Suppressor macrophage (primary cell): ENCODE measurements around the gene PI4KA.
A peak's percentile ranks its signal among the peaks of the same experiment; 100 is the strongest.
"Not testable (repeated sequence)": the region's sequence is repeated elsewhere in the genome, so short reads cannot be mapped to it uniquely, and the experiment has no call there.

Experiments
- DNase-seq, 4 experiments: peaks; one replicate each; pipeline ENCODE4 v3.0.0-alpha.2; 2020 to 2022
- total RNA-seq, 17 experiments: gene quantifications; one replicate each; lab custom pipeline; 2026; ENCODE audit warnings: mixed read lengths in 6 of 17, inconsistent platforms in 3 of 17; lab: John Stamatoyannopoulos, UW

PI4KA gene
- 71.1 to 297 (median 211) reads per million in 17 experiments for total RNA-seq

GRCh38 chr22:20858615-20859416, at the start of gene PI4KA, which contains the start of gene SNAP29:
Gene PI4KA, minus strand, starts transcription at chr22:20858811. Its CDS starts 86 bp downstream, at chr22:20858725.
Gene SNAP29, plus strand, starts transcription at chr22:20859007. Its CDS starts 104 bp downstream, at chr22:20859111.
- DNase-seq = peak; percentile 99 to 100 (median 99)

GRCh38 chr22:20906387-20906767, 47.8 kb upstream of the PI4KA start:
- DNase-seq = no peak

DNA sequence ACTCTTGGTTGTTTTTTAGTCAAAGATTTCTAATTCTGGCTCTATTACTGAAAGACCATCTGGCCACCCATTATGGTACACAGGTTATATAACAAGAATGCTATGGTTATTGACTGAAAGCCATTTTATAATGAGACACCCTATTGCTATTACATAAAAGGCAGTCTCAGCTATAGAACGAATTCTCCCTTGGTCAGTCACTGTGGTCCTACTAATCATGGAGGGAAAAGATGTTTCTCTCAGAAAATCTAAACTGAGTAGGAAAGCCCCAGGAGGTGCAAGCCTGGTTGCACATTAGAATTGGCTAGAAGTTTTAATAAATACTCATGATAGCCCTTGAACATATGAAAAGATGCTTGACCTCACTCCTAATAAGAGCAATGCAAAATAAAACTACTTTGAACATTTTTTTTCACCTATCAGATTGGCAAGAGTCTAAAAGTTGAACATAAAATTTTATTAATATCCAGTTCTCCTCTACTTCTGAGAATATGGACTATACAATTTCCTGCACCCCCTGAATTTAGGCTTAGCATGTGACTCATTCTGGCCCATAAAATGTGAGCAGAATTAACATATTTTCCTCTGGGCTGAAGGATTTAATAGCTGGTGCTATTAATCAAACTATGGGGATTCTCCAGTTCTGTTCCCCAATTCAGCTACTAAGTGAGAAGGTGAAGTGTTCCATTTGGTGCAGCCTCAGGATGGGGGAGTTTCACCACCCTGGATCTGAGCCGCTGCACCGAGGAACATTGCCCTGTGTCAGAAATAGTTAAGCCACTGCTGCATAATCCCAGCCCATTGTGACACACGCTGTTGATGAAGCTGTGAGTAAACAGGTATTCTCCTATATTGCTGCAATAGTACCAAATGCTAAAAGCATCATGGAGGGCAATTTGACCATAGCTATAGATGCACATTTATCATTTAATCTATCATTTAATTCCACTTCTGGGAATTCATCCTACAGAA, 47.1 kb upstream of the PI4KA start:
- no peak for DNase-seq

DNA sequence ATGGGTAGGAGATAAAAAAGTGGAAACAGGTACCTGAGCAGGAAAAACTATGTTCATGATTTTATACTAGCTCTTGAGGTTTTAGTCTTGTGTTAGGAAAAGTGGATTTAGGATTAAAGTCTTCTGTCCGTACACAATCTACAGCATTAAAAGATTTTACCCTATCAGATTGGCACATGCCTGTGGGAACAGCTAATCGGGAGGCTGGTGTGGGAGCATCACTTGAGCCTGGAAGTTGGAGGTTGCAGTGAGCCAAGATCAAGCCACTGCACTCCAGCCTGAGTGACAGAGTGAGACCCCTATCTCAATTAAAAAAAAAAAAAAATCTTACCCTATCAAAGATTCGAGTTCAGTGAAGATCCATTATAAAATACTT, 46.4 kb upstream of the PI4KA start:
- no peak for DNase-seq

DNA sequence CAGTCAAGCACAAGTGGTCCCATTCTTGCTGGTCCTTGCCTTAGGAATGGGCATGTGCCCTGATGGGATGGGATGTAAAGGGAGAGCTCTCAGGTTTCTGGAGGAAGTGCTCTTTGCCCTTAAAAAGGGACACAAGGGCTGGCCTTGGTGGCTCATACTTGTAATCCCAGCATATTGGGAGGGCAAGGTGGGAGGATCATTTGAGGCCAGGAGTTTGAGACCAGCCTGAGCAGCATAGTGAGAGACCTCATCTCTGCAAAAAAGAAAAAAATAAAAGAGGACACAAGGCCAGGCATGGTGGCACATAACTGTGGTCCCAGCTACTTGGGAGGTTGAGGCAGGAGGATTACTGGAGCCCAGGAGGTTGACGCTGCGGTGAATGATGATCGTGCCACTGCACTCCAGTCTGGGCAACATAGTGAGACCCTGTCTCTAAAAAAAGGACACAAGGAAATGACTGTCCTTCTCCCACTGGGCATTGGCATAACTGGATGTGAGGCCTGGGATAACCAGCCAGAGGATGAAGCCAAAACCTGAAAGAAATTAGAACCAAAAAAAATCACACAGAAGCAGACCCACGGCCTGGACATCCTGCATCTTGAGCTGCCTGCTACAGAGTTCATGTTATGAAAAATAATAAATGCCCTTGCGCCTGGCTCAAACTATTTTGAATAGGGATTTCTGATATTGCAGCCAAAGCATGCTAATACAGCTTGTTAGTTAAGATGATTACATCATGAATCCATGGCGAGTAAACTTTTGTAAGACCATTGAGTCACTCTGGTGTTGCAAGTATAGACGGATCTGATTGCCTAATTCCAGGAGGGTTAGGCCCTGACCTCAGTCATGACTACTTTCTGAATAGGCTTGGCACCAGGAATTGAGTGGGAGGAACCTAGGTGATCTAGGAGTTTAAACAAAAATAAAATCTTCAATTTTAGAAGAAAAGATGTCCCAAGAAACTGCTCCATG, 45.7 kb upstream of the PI4KA start:
- DNase-seq = peak; percentile 81 to 95 (median 88)

GRCh38 chr22:20903093-20903492, 44.5 kb upstream of the PI4KA start:
- DNase-seq = no peak

GRCh38 chr22:20901093-20902033, 42.8 kb upstream of the PI4KA start:
- not testable (repeated sequence) for DNase-seq

DNA sequence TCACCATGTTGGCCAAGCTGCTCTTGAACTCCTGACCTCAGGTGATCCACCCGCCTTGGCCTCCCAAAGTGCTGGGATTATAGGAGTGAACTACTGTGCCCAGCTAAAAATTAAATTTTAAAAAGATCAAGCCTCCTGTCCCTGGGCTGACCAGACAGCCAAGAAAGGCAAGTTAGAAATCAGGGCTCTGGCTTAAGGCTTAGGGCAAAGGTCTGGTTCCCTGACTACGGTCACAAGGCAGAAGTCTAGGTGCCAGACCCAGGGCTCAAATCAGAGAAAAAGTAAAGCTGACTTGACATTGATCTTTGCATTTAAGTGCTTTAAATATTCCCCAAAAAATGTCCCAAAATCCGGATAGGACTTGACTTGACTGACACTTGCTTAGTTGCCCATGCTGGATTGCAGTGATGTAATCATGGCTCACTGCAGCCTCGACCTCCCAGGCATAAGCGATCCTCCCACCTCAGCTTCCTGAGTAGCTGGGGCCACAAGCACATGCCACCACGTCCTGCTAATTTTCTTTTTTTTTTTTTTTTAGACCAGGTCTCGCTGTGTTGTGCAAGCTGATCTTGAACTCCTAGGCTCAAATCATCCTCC, 41.3 kb upstream of the PI4KA start:
- DNase-seq = peak in 2 of 4 experiments; percentile 14 to 22

DNA sequence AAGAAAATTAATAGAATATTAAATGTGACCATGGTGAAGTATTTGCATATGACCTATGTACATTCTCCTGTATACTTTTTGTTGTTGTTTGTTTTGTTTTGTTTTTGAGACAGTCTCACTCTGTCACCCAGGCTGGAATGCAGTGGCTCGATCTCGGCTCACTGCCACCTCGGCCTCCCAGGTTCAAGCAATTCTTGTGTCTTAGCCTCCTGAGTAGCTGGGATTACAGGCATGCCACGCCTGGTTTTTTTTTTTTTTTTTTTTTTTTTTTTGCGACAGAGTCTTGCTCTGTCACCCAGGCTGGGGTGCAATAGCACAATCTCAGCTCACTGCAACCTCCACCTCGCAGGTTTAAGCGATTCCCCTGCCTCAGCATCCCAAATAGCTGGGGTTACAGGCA, 39.1 kb upstream of the PI4KA start:
- not testable (repeated sequence) for DNase-seq

GRCh38 chr22:20890975-20891374, 32.4 kb upstream of the PI4KA start:
- DNase-seq = no peak

GRCh38 chr22:20889904-20890540, 31.4 kb upstream of the PI4KA start:
- DNase-seq = no peak

- DNase-seq = peak; percentile 31 to 72 (median 64)
These were observed 30.6 kb upstream of the PI4KA start for GRCh38 chr22:20889025-20889704.

DNA sequence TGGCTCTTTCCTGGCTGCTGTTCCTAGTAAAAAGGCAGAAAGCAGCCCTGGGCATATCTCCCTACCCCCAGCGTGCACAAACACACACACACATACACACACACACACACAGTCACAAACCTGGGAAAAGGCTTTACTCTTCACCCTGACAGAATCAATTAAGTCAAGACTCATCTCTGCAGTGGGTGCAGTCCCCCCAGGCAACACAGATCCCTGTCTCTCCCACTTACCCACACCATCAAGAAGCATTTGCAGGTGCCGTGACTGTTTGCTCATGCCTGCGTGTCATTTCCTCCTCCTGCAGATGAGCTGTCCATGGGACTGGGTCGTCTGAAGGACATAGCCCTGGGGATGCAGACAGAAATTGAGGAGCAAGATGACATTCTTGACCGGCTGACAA, 28.8 kb upstream of the PI4KA start:
- DNase-seq = no peak

- DNase-seq = peak; percentile 80 to 92 (median 88)
These were observed 27.1 kb upstream of the PI4KA start for GRCh38 chr22:20885557-20886323.

DNA sequence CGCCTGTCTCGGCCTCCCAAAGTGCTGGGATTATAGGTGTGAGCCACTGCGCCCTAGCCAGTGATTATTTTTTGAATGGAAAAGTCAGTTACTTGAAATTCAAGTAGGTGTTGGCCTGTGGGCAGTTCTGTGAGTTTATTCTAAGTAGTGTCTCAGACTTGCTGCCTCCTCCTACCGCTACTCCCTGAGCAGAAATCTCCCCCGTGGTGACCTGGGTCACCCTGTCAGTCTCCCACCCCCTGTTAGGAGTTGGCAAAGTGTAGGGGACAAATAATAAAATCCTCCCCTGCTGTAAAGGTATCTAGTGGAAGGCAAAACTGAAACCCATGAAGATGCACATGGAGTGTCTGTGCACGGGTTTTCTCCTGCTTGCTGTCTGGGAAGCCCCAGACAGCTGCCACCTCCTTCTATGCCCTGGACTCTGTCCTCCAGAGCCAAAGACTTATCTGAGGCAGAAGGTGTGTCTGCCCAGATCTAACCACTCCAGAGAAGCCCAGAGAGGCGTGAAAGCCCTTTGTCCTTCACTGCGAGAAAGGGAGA, 26.5 kb upstream of the PI4KA start:
- no peak for DNase-seq

GRCh38 chr22:20884454-20884853, 25.8 kb upstream of the PI4KA start:
- DNase-seq = no peak

DNA sequence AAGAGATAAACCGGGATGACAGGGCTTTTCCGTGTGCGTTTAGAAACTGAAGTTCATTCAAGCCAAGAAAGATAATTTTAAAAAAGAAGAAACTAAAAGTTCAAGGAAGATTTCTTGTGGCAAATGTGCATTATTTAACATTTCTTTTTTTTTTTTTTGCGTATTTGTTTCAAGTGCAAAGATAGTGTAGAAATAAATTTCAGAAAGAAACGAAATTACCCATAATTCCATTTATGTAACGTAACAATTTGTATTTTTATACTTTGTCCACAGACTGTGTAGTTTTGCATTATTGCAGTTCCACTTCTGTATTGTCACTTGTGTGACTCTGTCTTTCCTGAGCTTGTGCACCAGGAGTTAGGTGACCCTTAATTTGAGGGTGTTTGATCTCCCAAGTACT, 24.2 kb upstream of the PI4KA start:
- DNase-seq = no peak
